Ovary (tissue), 9 donors: ENCODE measurements around the gene PXYLP1. TPM values are rescaled to one million over a fixed set of nuclear protein-coding genes. Genes with fewer than 3 reads are reported as not detected.
A peak's percentile ranks its signal among the peaks of the same experiment; 100 is the strongest.

Experiments used
- DNase-seq, 5 donors: peaks; one replicate each; pipeline ENCODE4 v3.0.0-alpha.2; 2019 to 2020
- H3K27ac ChIP-seq, 2 donors: fragments of 200-600 bp; one replicate each; pipeline versions ENCODE4 v1.5.1 to v1.8.0; 2019 to 2022
- H3K27me3 ChIP-seq: fragments of 200-600 bp; one replicate; pipeline ENCODE4 v1.8.0; 2022
- H3K36me3 ChIP-seq: fragments of 200-600 bp; sonication (generic); one replicate; pipeline ENCODE4 v1.5.1; 2019
- H3K4me1 ChIP-seq: one replicate; pipeline ENCODE4 v1.8.1; 2013; ENCODE audit warnings: mild to moderate bottlenecking, moderate library complexity; ENCODE audit not compliant: insufficient read depth
- H3K4me3 ChIP-seq: fragments of 200-600 bp; sonication (generic); one replicate; pipeline ENCODE4 v1.5.1; 2017
- H3K9me3 ChIP-seq, 2 donors: fragments of 200-600 bp in 1 of 2; sonication (generic) in 1 of 2; one replicate each; pipeline versions ENCODE4 v1.5.1 to v1.8.1; 2013 to 2019; ENCODE audit warnings: mild to moderate bottlenecking in 1 of 2, moderate library complexity in 1 of 2
- EP300 ChIP-seq: sonication (generic); formaldehyde crosslinking; IDR thresholded peaks from one replicate; pipeline ENCODE4 v1.6.1; 2017; ENCODE audit warnings: antibody characterized with exemption
- POLR2A ChIP-seq: fragments of 450-650 bp; IDR thresholded peaks from one replicate; pipeline ENCODE4 v1.6.1; 2017; ENCODE audit warnings: antibody characterized with exemption, mild to moderate bottlenecking, moderate library complexity
- WGBS, 3 donors: extraction: QIAGEN DNeasy Blood & Tissue Kit in 1 of 3; methylation state at CpG; one replicate each; pipeline versions ENCODE4 v1.1.5 to v1.1.7; 2013 to 2017; 5-methylcytosine and 5-hydroxymethylcytosine counted together
- intact Hi-C, 4 donors: fragments of 100-400 bp; cut with DNase I; formaldehyde crosslinking; loops; one replicate each; pipeline versions ENCODE4 v1.11.0 to v1.15.1; 2022 to 2023
- polyA plus RNA-seq, 2 donors: library from polyadenylated mRNA; stranded (reverse); fragments of 200-250 nt in 1 of 2; fragments of 350-450 nt in 1 of 2; fragmentation: Illumina TruSeq in 1 of 2; extraction: RNeasy Lipid Tissue Mini Kit (QIAGEN cat#74804) in 1 of 2; gene quantifications; one replicate each; pipeline ENCODE4 v1.2.3, GENCODE V29; 2013 to 2014
- total RNA-seq, 7 donors: library from RNA; depleted of rRNA in 2 of 7; stranded (reverse); fragments of >200 nt in 2 of 7; fragmentation: NEBNext Ultra II Directional in 3 of 7; extraction: Animal tissue kit (Norgen Biotek cat#: 25700) in 3 of 7; gene quantifications; one replicate each; pipeline versions ENCODE4 v1.1.0 to v1.2.4, GENCODE V29; 2016 to 2023
- TF ChIP-seq, protein P1 (sequence below), 3 donors: fragments of 450-650 bp in 2 of 3; fragments of 200-600 bp in 1 of 3; IDR thresholded peaks; one replicate each; pipeline versions ENCODE4 v1.5.1 to v1.8.0; 2016 to 2022; ENCODE audit warnings: antibody characterized with exemption in 3 of 3, mild to moderate bottlenecking in 1 of 3
- donor health status: DM: no; HTN: no; CAD: no; lungs with moderate emphysema.
- donor health status: DM: no; HTN: no; CAD: no.
- donor health status: Bipolar disorder and iron deficiency.
- donor health status: DM: yes; HTN: yes; CAD: no.
- donor health status: DM: no; HTN: no; CAD: no.
- donor health status: DM: yes; HTN: yes; CAD: no.

Gene PXYLP1
- total and polyA plus RNA-seq, 9 donors = 6.5 to 23.0 (median 15.7) TPM

GRCh38 chr3:141306922-141307321 is 75.3 kb downstream of the PXYLP1 start:
- TF ChIP-seq, protein P1, sequence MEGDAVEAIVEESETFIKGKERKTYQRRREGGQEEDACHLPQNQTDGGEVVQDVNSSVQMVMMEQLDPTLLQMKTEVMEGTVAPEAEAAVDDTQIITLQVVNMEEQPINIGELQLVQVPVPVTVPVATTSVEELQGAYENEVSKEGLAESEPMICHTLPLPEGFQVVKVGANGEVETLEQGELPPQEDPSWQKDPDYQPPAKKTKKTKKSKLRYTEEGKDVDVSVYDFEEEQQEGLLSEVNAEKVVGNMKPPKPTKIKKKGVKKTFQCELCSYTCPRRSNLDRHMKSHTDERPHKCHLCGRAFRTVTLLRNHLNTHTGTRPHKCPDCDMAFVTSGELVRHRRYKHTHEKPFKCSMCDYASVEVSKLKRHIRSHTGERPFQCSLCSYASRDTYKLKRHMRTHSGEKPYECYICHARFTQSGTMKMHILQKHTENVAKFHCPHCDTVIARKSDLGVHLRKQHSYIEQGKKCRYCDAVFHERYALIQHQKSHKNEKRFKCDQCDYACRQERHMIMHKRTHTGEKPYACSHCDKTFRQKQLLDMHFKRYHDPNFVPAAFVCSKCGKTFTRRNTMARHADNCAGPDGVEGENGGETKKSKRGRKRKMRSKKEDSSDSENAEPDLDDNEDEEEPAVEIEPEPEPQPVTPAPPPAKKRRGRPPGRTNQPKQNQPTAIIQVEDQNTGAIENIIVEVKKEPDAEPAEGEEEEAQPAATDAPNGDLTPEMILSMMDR (IDR thresholded peaks at IDR 0.05) = no peak
- no peak for TF ChIP-seq EP300
- no peak for TF ChIP-seq POLR2A
- no peak overlapping the region for H3K27ac ChIP-seq
- WGBS, 3 donors = 67 to 81% (median 69%) methylated on average over 5 of the region's 5 CpGs
- H3K27me3 ChIP-seq = no peaks in the 10 kb centered on the region
- no peaks in the 10 kb centered on the region for H3K9me3 ChIP-seq
- peaks cover 2% of the 10 kb centered on the region for H3K4me1 ChIP-seq
- intact Hi-C loops = loop anchor here in 2 of 4 donors (5.0 to 10.0 kb wide), 3 partner anchors 72 to 145 kb away; partner anchors contain the start of gene PXYLP1 (in 2 of the 2)
- H3K36me3 ChIP-seq = no peaks in the 10 kb centered on the region
- no peak overlapping the region for H3K4me3 ChIP-seq
- DNase-seq = no peak

DNA sequence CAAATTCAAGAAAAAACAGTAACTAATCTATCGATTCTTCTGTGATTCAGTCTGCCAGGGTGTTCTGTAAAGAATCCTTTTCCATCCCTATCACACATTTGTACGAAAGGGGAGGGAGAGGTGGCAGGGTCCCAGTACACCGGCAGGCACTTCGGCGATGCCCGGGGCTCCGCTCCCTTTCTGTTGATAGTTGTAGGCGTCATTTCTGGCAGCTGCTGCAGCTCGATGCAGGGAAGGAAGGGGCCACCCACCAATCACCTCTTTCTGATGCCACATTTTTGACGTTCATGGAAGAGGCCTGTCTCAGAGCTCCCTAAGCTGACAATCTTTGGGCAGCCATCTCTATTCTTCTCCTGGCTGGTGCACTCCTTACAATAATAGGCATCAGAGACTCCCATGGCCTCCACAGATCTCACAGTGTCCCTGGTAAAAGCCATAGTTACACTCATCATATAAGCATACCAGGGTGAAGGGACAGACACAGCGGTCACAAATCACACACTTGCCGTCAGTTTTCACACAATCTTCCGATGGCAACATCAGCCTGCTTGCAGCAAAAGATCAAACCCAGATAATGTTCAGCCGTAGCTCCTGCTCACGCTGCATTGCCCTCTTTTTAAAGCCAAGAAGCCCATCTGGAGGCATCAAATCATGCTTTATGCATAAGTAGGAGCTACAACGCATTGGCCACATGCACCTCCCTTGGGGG is 75.9 kb downstream of the PXYLP1 start:
- no peaks in the 10 kb centered on the region for H3K9me3 ChIP-seq
- no peak for DNase-seq
- peaks cover 5% of the 10 kb centered on the region for H3K4me1 ChIP-seq
- no peaks in the 10 kb centered on the region for H3K36me3 ChIP-seq
- H3K4me3 ChIP-seq = no peak overlapping the region
- intact Hi-C loops = loop anchor here in 2 of 4 donors (5.0 to 10.0 kb wide), 3 partner anchors 73 to 145 kb away; partner anchors contain the start of gene PXYLP1 (in 2 of the 2)
- TF ChIP-seq, protein P1 (IDR thresholded peaks at IDR 0.05) = no peak
- no peak for TF ChIP-seq POLR2A
- TF ChIP-seq EP300 = no peak
- H3K27me3 ChIP-seq = no peaks in the 10 kb centered on the region
- no peak overlapping the region for H3K27ac ChIP-seq
- 65 to 74% (median 72%) methylated on average over 16 of the region's 16 CpGs for WGBS, 3 donors

GRCh38 chr3:141308588-141309218 is 77.1 kb downstream of the PXYLP1 start:
- DNase-seq = peak; percentile 47 to 63 (median 51)
- no peaks in the 10 kb centered on the region for H3K36me3 ChIP-seq
- intact Hi-C loops = loop anchor here in 2 of 4 donors (5.0 to 10.0 kb wide), 3 partner anchors 74 to 144 kb away; partner anchors contain the start of gene PXYLP1 (in 2 of the 2)

DNA sequence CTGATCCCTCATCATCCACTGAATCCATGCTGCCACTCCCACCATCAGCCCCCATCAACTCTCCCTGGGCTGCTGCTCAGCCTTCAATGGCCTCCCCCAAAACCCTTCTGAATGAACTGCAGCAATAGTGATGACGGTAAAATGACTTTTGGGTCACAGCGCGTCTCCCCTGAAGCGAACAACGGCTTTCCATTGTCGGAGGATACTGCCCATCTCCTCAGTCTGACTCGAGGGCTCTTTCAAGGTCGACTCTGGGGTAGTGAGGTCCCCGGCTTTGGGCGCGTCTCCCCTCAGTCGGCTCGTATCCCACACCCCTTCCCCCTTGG is 79.5 kb downstream of the PXYLP1 start:
- Histone ChIP-seq H3K27me3 (no peaks in the 10 kb centered on the region), H3K4me1 (peaks cover 5% of the 10 kb centered on the region), H3K36me3 (no peaks in the 10 kb centered on the region), H3K9me3 (no peaks in the 10 kb centered on the region), H3K27ac (peak overlapping the region in 1 of 2 donors; percentile 54), H3K4me3 (peak overlapping the region; percentile 64)
- no peak for DNase-seq
- no peak for TF ChIP-seq EP300
- no peak for TF ChIP-seq POLR2A
- TF ChIP-seq, protein P1 (IDR thresholded peaks at IDR 0.05) = no peak
- WGBS, 3 donors = 4 to 12% (median 7%) methylated on average over 13 of the region's 13 CpGs
- intact Hi-C loops = loop anchor here in 2 of 4 donors (5.0 kb wide), 2 partner anchors 141 to 146 kb away; no protein-coding TSS in a partner anchor

More at GRCh38 chr3:141308588-141309218, 77.1 kb downstream of the PXYLP1 start:
- Histone ChIP-seq H3K27me3 (no peaks in the 10 kb centered on the region), H3K4me3 (no peak overlapping the region), H3K4me1 (peaks cover 5% of the 10 kb centered on the region), H3K9me3 (no peaks in the 10 kb centered on the region), H3K27ac (no peak overlapping the region)
- WGBS, 3 donors = 42 to 51% (median 45%) methylated on average over 13 of the region's 13 CpGs
- TF ChIP-seq POLR2A = no peak
- TF ChIP-seq, protein P1 (IDR thresholded peaks at IDR 0.05) = peak in 2 of 3 donors; percentile 16 to 32
